ENCODE results near the gene HPRT1.

The HPRT1 gene

GRCh38 chrX:134530845-134531244, 70.9 kb downstream of the HPRT1 start:
- Histone ChIP-seq H3K4me3 (ENCODE audit: low read length) (no peak overlapping the region), H3K27me3 (ENCODE audit: control insufficient read depth, low read length) (no peaks in the 10 kb centered on the region), H3K27ac (ENCODE audit: low read depth, low read length) (no peak overlapping the region), H3K9me3 (ENCODE audit: control insufficient read depth, insufficient read depth, low read length) (no peaks in the 10 kb centered on the region), H3K4me2 (ENCODE audit: low read length) (no peak overlapping the region), H4K20me1 (ENCODE audit: control insufficient read depth, insufficient read depth, low read depth, low read length) (no peaks in the 10 kb centered on the region), H3K9me2 (replicated peaks; ENCODE audit: control insufficient read depth, low read length) (no peaks in the 10 kb centered on the region), H3K79me2 (ENCODE audit: control insufficient read depth, low read length) (no peaks in the 10 kb centered on the region), H3K4me1 (ENCODE audit: control insufficient read depth, low read length) (no peaks in the 10 kb centered on the region), H3F3A (ENCODE audit: control insufficient read depth, insufficient read depth) (no peaks in the 10 kb centered on the region), H3K36me3 (ENCODE audit: control insufficient read depth, low read length) (no peaks in the 10 kb centered on the region)
- TF ChIP-seq, protein P1, sequence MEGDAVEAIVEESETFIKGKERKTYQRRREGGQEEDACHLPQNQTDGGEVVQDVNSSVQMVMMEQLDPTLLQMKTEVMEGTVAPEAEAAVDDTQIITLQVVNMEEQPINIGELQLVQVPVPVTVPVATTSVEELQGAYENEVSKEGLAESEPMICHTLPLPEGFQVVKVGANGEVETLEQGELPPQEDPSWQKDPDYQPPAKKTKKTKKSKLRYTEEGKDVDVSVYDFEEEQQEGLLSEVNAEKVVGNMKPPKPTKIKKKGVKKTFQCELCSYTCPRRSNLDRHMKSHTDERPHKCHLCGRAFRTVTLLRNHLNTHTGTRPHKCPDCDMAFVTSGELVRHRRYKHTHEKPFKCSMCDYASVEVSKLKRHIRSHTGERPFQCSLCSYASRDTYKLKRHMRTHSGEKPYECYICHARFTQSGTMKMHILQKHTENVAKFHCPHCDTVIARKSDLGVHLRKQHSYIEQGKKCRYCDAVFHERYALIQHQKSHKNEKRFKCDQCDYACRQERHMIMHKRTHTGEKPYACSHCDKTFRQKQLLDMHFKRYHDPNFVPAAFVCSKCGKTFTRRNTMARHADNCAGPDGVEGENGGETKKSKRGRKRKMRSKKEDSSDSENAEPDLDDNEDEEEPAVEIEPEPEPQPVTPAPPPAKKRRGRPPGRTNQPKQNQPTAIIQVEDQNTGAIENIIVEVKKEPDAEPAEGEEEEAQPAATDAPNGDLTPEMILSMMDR (IDR thresholded peaks at IDR 0.05; ENCODE audit: low read depth, low read length, poor library complexity, severe bottlenecking): no peak
- no peak for TF ChIP-seq EZH2phosphoT487 (IDR thresholded peaks at IDR 0.05; ENCODE audit: borderline replicate concordance, low read length)

DNA sequence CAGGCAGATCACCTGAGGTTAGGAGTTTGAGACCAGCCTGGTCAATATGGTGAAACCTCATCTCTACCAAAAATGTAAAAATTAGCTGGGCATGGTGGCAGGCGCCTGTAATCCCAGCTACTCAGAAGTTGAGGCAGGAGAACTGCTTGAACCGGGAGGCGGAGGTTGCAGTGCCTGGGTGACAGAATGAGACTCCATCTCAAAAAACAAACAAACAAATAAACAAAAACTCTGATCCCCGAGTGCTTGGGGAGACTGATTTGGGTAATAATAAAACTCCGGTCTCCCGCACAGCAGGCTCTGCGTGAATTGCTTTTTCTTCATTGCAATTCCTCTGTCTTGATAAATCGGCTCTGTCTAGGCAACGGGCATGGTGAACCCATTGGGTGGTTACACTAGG, 73.4 kb downstream of the HPRT1 start:
- Histone ChIP-seq H3K36me3 (ENCODE audit: control insufficient read depth, low read length) (no peaks in the 10 kb centered on the region), H3K27me3 (ENCODE audit: control insufficient read depth, low read length) (no peaks in the 10 kb centered on the region), H3K4me2 (ENCODE audit: low read length) (no peak overlapping the region), H4K20me1 (ENCODE audit: control insufficient read depth, insufficient read depth, low read depth, low read length) (no peaks in the 10 kb centered on the region), H3K27ac (ENCODE audit: low read depth, low read length) (no peak overlapping the region), H3K9me2 (replicated peaks; ENCODE audit: control insufficient read depth, low read length) (no peaks in the 10 kb centered on the region), H3K4me3 (ENCODE audit: low read length) (no peak overlapping the region), H3F3A (ENCODE audit: control insufficient read depth, insufficient read depth) (no peaks in the 10 kb centered on the region), H3K79me2 (ENCODE audit: control insufficient read depth, low read length) (no peaks in the 10 kb centered on the region), H3K9me3 (ENCODE audit: control insufficient read depth, insufficient read depth, low read length) (no peaks in the 10 kb centered on the region), H3K4me1 (ENCODE audit: control insufficient read depth, low read length) (no peaks in the 10 kb centered on the region)
- no peak for TF ChIP-seq EZH2phosphoT487 (IDR thresholded peaks at IDR 0.05; ENCODE audit: borderline replicate concordance, low read length)
- TF ChIP-seq, protein P1 (IDR thresholded peaks at IDR 0.05; ENCODE audit: low read depth, low read length, poor library complexity, severe bottlenecking): no peak

DNA sequence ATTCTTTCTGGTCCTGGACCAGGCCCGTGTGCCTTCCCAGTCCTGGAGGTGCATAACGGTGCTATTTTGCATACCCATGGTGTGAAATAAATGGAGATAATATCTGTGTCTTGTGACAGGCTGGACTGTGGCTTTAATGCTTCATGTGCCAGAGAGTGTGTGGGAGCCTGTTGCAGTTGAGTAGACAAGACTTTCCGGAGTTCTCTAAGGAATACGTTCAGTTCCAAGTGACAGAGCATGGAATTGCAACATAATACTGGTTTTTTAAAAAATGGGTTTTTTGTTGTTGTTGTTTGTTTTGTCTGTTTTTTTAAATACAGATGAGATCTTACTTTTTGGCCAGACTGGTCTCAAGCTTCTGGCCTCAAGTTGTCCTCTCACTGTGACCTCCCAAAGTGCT, 74.0 kb downstream of the HPRT1 start:
- no peak overlapping the region for H3K4me2 ChIP-seq (ENCODE audit: low read length)
- no peak overlapping the region for H3K4me3 ChIP-seq (ENCODE audit: low read length)

More for the DNA sequence above, 74.0 kb downstream of the HPRT1 start:
- Histone ChIP-seq H4K20me1 (ENCODE audit: control insufficient read depth, insufficient read depth, low read depth, low read length) (no peaks in the 10 kb centered on the region), H3K27me3 (ENCODE audit: control insufficient read depth, low read length) (no peaks in the 10 kb centered on the region), H3K79me2 (ENCODE audit: control insufficient read depth, low read length) (no peaks in the 10 kb centered on the region), H3K36me3 (ENCODE audit: control insufficient read depth, low read length) (no peaks in the 10 kb centered on the region), H3K9me3 (ENCODE audit: control insufficient read depth, insufficient read depth, low read length) (no peaks in the 10 kb centered on the region), H3F3A (ENCODE audit: control insufficient read depth, insufficient read depth) (no peaks in the 10 kb centered on the region), H3K4me1 (ENCODE audit: control insufficient read depth, low read length) (no peaks in the 10 kb centered on the region), H3K9me2 (replicated peaks; ENCODE audit: control insufficient read depth, low read length) (no peaks in the 10 kb centered on the region), H3K27ac (ENCODE audit: low read depth, low read length) (no peak overlapping the region)
- TF ChIP-seq EZH2phosphoT487 (IDR thresholded peaks at IDR 0.05; ENCODE audit: borderline replicate concordance, low read length): no peak
- TF ChIP-seq, protein P1 (IDR thresholded peaks at IDR 0.05; ENCODE audit: low read depth, low read length, poor library complexity, severe bottlenecking): no peak
